Measurements from ENCODE around the gene CAMK1.

DNA sequence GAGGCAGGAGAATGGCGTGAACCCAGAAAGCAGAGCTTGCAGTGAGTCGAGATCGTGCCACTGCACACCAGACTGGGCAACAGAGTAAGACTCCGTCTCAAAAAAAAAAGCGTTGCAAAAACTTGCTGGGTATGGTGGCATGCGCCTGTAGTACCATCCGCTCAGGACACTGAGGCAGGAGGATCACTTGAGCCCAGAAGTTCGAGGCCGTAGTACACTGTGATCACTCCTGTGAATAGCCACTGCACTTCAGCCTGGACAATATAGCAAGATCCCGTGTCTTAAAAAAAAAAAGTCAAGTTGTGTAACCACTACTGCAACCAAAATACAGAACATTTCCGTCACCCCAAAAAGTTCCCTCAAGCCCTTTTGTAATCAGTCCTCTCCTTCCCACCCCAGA lies 24.7 kb upstream of the CAMK1 start:
- TF ChIP-seq, protein P1, sequence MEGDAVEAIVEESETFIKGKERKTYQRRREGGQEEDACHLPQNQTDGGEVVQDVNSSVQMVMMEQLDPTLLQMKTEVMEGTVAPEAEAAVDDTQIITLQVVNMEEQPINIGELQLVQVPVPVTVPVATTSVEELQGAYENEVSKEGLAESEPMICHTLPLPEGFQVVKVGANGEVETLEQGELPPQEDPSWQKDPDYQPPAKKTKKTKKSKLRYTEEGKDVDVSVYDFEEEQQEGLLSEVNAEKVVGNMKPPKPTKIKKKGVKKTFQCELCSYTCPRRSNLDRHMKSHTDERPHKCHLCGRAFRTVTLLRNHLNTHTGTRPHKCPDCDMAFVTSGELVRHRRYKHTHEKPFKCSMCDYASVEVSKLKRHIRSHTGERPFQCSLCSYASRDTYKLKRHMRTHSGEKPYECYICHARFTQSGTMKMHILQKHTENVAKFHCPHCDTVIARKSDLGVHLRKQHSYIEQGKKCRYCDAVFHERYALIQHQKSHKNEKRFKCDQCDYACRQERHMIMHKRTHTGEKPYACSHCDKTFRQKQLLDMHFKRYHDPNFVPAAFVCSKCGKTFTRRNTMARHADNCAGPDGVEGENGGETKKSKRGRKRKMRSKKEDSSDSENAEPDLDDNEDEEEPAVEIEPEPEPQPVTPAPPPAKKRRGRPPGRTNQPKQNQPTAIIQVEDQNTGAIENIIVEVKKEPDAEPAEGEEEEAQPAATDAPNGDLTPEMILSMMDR (IDR thresholded peaks at IDR 0.05), result no peak
- TF ChIP-seq POLR2A (IDR thresholded peaks at IDR 0.05), result no peak

Data from body of pancreas (tissue), 4 donors.